CD14-positive monocyte (primary cell): ENCODE measurements around the gene NPFFR1. TPM values are rescaled to one million over a fixed set of nuclear protein-coding genes. Genes with fewer than 3 reads are reported as not detected.

Experiments
- DNase-seq, 3 donors: peaks; one replicate each; pipeline ENCODE4 v3.0.0-alpha.2; 2011 to 2022
- H2AFZ ChIP-seq: 2 replicates; pipeline ENCODE4 v1.6.0; 2012; ENCODE audit warnings: mild to moderate bottlenecking, low read depth, low read length, inconsistent platforms; ENCODE audit not compliant: insufficient read depth, poor library complexity, severe bottlenecking
- H3K27ac ChIP-seq, 2 donors: 1 replicate in 1 of 2; 2 replicates in 1 of 2; pipeline ENCODE4 v1.5.1; 2012 to 2013; ENCODE audit warnings: low read length in 2 of 2, control low read depth in 1 of 2, inconsistent platforms in 1 of 2, low read depth in 1 of 2, mild to moderate bottlenecking in 1 of 2
- H3K27me3 ChIP-seq, 2 donors: one replicate each; pipeline versions ENCODE4 v1.6.0 to v1.6.1; 2011 to 2013; ENCODE audit warnings: low read length in 2 of 2; ENCODE audit not compliant: control insufficient read depth in 2 of 2, insufficient read depth in 2 of 2
- H3K36me3 ChIP-seq, 2 donors: replicated peaks in 1 of 2; 1 replicate in 1 of 2; 2 replicates in 1 of 2; pipeline versions ENCODE4 v1.5.1 to v1.6.1; 2012 to 2013; ENCODE audit warnings: low read length in 2 of 2, control low read depth in 1 of 2, inconsistent platforms in 1 of 2, mild to moderate bottlenecking in 1 of 2; ENCODE audit not compliant: insufficient read depth in 2 of 2, control insufficient read depth in 1 of 2
- H3K4me1 ChIP-seq, 2 donors: 1 replicate in 1 of 2; 2 replicates in 1 of 2; pipeline versions ENCODE4 v1.5.1 to v1.6.1; 2012 to 2013; ENCODE audit warnings: low read length in 2 of 2, control low read depth in 1 of 2, inconsistent platforms in 1 of 2, mild to moderate bottlenecking in 1 of 2, moderate library complexity in 1 of 2; ENCODE audit not compliant: insufficient read depth in 2 of 2, control insufficient read depth in 1 of 2
- H3K4me2 ChIP-seq: replicated peaks from 2 replicates; pipeline ENCODE3; 2012; ENCODE audit warnings: low read length, moderate library complexity, mild to moderate bottlenecking; ENCODE audit not compliant: poor library complexity, severe bottlenecking; ENCODE audit errors: extremely low read depth
- H3K4me3 ChIP-seq, 3 experiments: fragments of 200-600 bp in 1 of 3; sonication (generic) in 1 of 3; replicated peaks in 1 of 3; 1 replicate in 2 of 3; 2 replicates in 1 of 3; pipeline ENCODE4 v1.5.1; 2011 to 2013; ENCODE audit warnings: low read length in 3 of 3, mild to moderate bottlenecking in 3 of 3, control low read depth in 2 of 3, low read depth in 2 of 3, inconsistent platforms in 1 of 3, moderate library complexity in 1 of 3
- H3K79me2 ChIP-seq: 2 replicates; pipeline ENCODE4 v1.6.0; 2012; ENCODE audit warnings: mild to moderate bottlenecking, control low read depth, inconsistent platforms, low read length, moderate library complexity; ENCODE audit not compliant: insufficient read depth
- H3K9ac ChIP-seq: 2 replicates; pipeline ENCODE4 v1.6.0; 2017; ENCODE audit warnings: low read length, mild to moderate bottlenecking; ENCODE audit not compliant: insufficient read depth, poor library complexity, severe bottlenecking
- H3K9me3 ChIP-seq, 2 donors: replicated peaks in 1 of 2; 1 replicate in 1 of 2; 2 replicates in 1 of 2; pipeline versions ENCODE4 v1.5.1 to v1.6.1; 2012 to 2013; ENCODE audit warnings: low read length in 2 of 2, control low read depth in 1 of 2; ENCODE audit not compliant: control insufficient read depth in 1 of 2, insufficient read depth in 1 of 2
- H4K20me1 ChIP-seq: 2 replicates; pipeline ENCODE4 v1.6.0; 2012; ENCODE audit warnings: mild to moderate bottlenecking, low read length, control low read depth, moderate library complexity; ENCODE audit not compliant: insufficient read depth
- H3K27ac Mint-ChIP-seq, 7 donors: one replicate each; pipeline ENCODE4 v1.8.0; 2020; ENCODE audit warnings: mild to moderate bottlenecking in 7 of 7, mixed read lengths in 7 of 7, moderate library complexity in 6 of 7, inconsistent platforms in 2 of 7
- H3K27me3 Mint-ChIP-seq, 3 donors: one replicate each; pipeline ENCODE4 v1.8.0; 2021 to 2022; ENCODE audit warnings: low read depth in 3 of 3, mild to moderate bottlenecking in 3 of 3, mixed read lengths in 3 of 3, moderate library complexity in 3 of 3, inconsistent platforms in 1 of 3
- H3K36me3 Mint-ChIP-seq, 2 donors: one replicate each; pipeline ENCODE4 v1.8.0; 2020; ENCODE audit warnings: mixed read lengths in 2 of 2, inconsistent platforms in 1 of 2, mild to moderate bottlenecking in 1 of 2
- H3K4me1 Mint-ChIP-seq: one replicate; pipeline ENCODE4 v1.8.0; 2020; ENCODE audit warnings: mild to moderate bottlenecking, mixed read lengths
- H3K4me3 Mint-ChIP-seq, 2 donors: one replicate each; pipeline ENCODE4 v1.8.0; 2020; ENCODE audit warnings: mild to moderate bottlenecking in 2 of 2, mixed read lengths in 2 of 2, moderate library complexity in 1 of 2
- H3K9me3 Mint-ChIP-seq, 7 donors: one replicate each; pipeline ENCODE4 v1.8.0; 2020 to 2022; ENCODE audit warnings: mixed read lengths in 7 of 7, mild to moderate bottlenecking in 6 of 7, moderate library complexity in 6 of 7, inconsistent platforms in 2 of 7
- WGBS: methylation state at CpG from one replicate; pipeline ENCODE4 v1.1.5; 2013; ENCODE audit warnings: missing lambda C conversion rate; ENCODE audit not compliant: insufficient coverage; 5-methylcytosine and 5-hydroxymethylcytosine counted together
- intact Hi-C, 2 donors: fragments of 100-400 bp; cut with micrococcal nuclease; formaldehyde crosslinking; loops; one replicate each; pipeline versions ENCODE4 v1.15.0 to v1.15.1; 2023
- polyA plus RNA-seq, 3 donors: library from polyadenylated mRNA; depleted of rRNA in 1 of 3; unstranded in 2 of 3; stranded (reverse) in 1 of 3; fragments of 300-500 nt in 2 of 3; fragments of >200 nt in 1 of 3; fragmentation: Illumina TruSeq in 2 of 3; gene quantifications; 1 replicate in 2 of 3; 2 replicates in 1 of 3; pipeline ENCODE4 v1.2.3, GENCODE V29; 2012 to 2021
- TF ChIP-seq, protein P1 (sequence below): fragments of 200-600 bp; IDR thresholded peaks from one replicate; pipeline ENCODE4 v1.8.0; 2022; ENCODE audit warnings: antibody characterized with exemption, mild to moderate bottlenecking

The NPFFR1 gene
- polyA plus RNA-seq, 3 donors: 0.03 TPM; not detected in 2

DNA sequence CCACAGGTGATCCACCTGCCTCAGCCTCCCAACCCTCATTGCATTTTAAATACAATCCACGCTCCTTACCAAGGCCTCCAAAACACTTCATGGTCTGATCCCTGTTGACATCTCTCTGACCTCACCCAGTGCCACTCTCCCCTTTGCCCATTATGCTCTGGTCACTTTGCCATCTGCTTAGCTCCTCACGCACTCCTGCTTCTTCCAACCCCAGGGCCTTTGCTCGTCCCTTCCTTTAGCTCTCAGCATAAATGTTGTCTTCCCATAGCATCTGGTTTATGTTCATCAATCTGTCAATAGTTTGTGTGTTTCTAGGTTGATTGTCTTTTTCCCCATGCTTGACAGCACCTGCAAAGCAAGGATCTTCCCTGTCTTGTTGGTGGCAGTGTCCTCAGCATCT is 14.1 kb downstream of the NPFFR1 start:
- Histone ChIP-seq H3K36me3 (no peaks in the 10 kb centered on the region), H2AFZ (no peak overlapping the region), H3K4me3 (no peak overlapping the region), H3K4me1 (peaks cover 18 to 31% of the 10 kb centered on the region in 2 donors), H4K20me1 (no peaks in the 10 kb centered on the region), H3K27me3 (peaks cover 0 to 4% of the 10 kb centered on the region in 2 donors), H3K9ac (no peak overlapping the region), H3K79me2 (no peaks in the 10 kb centered on the region), H3K4me2 (no peak overlapping the region), H3K9me3 (no peaks in the 10 kb centered on the region), H3K27ac (no peak overlapping the region)
- Mint-ChIP-seq H3K9me3 (no peaks in the 10 kb centered on the region), H3K36me3 (peaks cover 0 to 3% of the 10 kb centered on the region in 2 donors), H3K27me3 (peaks cover 11 to 18% (median 12%) of the 10 kb centered on the region in 3 donors), H3K4me1 (peaks cover 30% of the 10 kb centered on the region), H3K4me3 (no peak overlapping the region), H3K27ac (no peak overlapping the region)
- no peak for DNase-seq
- 100% methylated on average over 1 of the region's 3 CpGs for WGBS
- intact Hi-C loops: loop anchor here (5.0 kb wide), 1 partner anchor 93 kb away; no protein-coding TSS in a partner anchor
- TF ChIP-seq, protein P1, sequence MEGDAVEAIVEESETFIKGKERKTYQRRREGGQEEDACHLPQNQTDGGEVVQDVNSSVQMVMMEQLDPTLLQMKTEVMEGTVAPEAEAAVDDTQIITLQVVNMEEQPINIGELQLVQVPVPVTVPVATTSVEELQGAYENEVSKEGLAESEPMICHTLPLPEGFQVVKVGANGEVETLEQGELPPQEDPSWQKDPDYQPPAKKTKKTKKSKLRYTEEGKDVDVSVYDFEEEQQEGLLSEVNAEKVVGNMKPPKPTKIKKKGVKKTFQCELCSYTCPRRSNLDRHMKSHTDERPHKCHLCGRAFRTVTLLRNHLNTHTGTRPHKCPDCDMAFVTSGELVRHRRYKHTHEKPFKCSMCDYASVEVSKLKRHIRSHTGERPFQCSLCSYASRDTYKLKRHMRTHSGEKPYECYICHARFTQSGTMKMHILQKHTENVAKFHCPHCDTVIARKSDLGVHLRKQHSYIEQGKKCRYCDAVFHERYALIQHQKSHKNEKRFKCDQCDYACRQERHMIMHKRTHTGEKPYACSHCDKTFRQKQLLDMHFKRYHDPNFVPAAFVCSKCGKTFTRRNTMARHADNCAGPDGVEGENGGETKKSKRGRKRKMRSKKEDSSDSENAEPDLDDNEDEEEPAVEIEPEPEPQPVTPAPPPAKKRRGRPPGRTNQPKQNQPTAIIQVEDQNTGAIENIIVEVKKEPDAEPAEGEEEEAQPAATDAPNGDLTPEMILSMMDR: no peak

DNA sequence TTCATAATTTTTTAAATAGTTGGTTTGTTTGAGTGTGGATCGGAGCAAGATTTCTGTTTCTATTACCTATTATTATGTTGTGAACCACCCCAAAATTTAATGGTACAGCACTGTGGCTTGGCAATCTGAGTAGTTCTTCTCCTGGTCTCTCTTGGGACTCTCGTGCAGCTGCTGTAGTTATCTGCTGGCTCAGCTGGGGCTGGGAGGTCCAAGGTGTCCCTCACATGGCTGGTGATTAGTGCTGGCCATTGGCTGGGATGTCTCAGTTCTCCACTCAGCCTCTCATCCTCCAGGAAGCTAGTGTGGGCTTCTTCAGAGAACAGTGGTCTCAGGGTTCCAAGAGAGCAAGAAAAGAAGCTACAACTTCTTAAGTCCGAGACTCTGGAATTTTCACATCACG is 15.4 kb downstream of the NPFFR1 start:
- Histone ChIP-seq H3K27ac (no peak overlapping the region), H3K36me3 (no peaks in the 10 kb centered on the region), H3K9ac (no peak overlapping the region), H3K27me3 (peaks cover 0 to 4% of the 10 kb centered on the region in 2 donors), H2AFZ (no peak overlapping the region), H3K4me1 (peaks cover 13 to 25% of the 10 kb centered on the region in 2 donors), H4K20me1 (no peaks in the 10 kb centered on the region), H3K4me3 (no peak overlapping the region), H3K9me3 (no peaks in the 10 kb centered on the region), H3K4me2 (no peak overlapping the region), H3K79me2 (no peaks in the 10 kb centered on the region)
- H3K36me3 Mint-ChIP-seq: peaks cover 0 to 3% of the 10 kb centered on the region in 2 donors
- TF ChIP-seq, protein P1: no peak
- WGBS: 100% methylated on average over 1 of the region's 4 CpGs
- intact Hi-C loops: loop anchor here in 1 of 2 donors (1.0 kb wide), 1 partner anchor 22 kb away; no protein-coding TSS in a partner anchor
- no peak overlapping the region for H3K4me3 Mint-ChIP-seq
- H3K27me3 Mint-ChIP-seq: peaks cover 14 to 25% (median 17%) of the 10 kb centered on the region in 3 donors
- H3K27ac Mint-ChIP-seq: no peak overlapping the region
- peaks cover 0 to 1% (median 0%) of the 10 kb centered on the region in 7 donors for H3K9me3 Mint-ChIP-seq
- H3K4me1 Mint-ChIP-seq: peaks cover 21% of the 10 kb centered on the region
- DNase-seq: no peak
